MM.1S (cell line): ENCODE measurements around the gene IFI44.

Experiments used
- DNase-seq: peaks from one replicate; pipeline ENCODE4 v3.0.0-alpha.2; 2015
- H2AFZ ChIP-seq: fragments of 300-600 bp; sonication (generic); 2 replicates; pipeline ENCODE4 v1.6.0; 2016; ENCODE audit warnings: antibody characterized with exemption, low read length
- H3F3A ChIP-seq: fragments of 300-600 bp; sonication (generic); 2 replicates; pipeline ENCODE4 v1.6.1; 2016; ENCODE audit warnings: mild to moderate bottlenecking, antibody characterized with exemption, low read length, moderate library complexity, mixed read lengths; ENCODE audit not compliant: insufficient read depth
- H3K27ac ChIP-seq: fragments of 300-600 bp; sonication (generic); 2 replicates; pipeline ENCODE4 v1.5.1; 2016; ENCODE audit warnings: mild to moderate bottlenecking, low read length
- H3K27me3 ChIP-seq: fragments of 300-600 bp; sonication (generic); replicated peaks from 2 replicates; pipeline ENCODE4 v1.6.0; 2016; ENCODE audit warnings: low read length; ENCODE audit not compliant: insufficient read depth
- H3K36me3 ChIP-seq: fragments of 300-600 bp; sonication (generic); replicated peaks from 2 replicates; pipeline ENCODE4 v1.6.1; 2016; ENCODE audit warnings: mild to moderate bottlenecking, low read length, mixed read lengths; ENCODE audit not compliant: insufficient read depth
- H3K4me1 ChIP-seq: fragments of 300-600 bp; sonication (generic); 2 replicates; pipeline ENCODE4 v1.6.1; 2016; ENCODE audit warnings: low read length, mixed read lengths
- H3K4me2 ChIP-seq: fragments of 300-600 bp; sonication (generic); 2 replicates; pipeline ENCODE4 v1.6.0; 2016; ENCODE audit warnings: low read depth, low read length
- H3K4me3 ChIP-seq: fragments of 300-600 bp; sonication (generic); 2 replicates; pipeline ENCODE4 v1.5.1; 2016; ENCODE audit warnings: low read length, mixed read lengths
- H3K79me2 ChIP-seq: fragments of 300-600 bp; sonication (generic); 2 replicates; pipeline ENCODE4 v1.6.1; 2016; ENCODE audit warnings: mixed run types, low read length, mixed read lengths
- H3K9ac ChIP-seq: fragments of 300-600 bp; sonication (generic); 2 replicates; pipeline ENCODE4 v1.6.1; 2016; ENCODE audit warnings: low read length, mixed read lengths
- H3K9me2 ChIP-seq: fragments of 300-600 bp; sonication (generic); replicated peaks from 2 replicates; pipeline ENCODE4 v1.6.1; 2016; ENCODE audit warnings: mild to moderate bottlenecking, low read length, mixed read lengths; ENCODE audit not compliant: insufficient read depth
- H3K9me3 ChIP-seq: fragments of 300-600 bp; sonication (generic); replicated peaks from 2 replicates; pipeline ENCODE4 v1.6.1; 2016; ENCODE audit warnings: mild to moderate bottlenecking, low read length, mixed read lengths; ENCODE audit not compliant: insufficient read depth
- H4K20me1 ChIP-seq: fragments of 300-600 bp; sonication (generic); 2 replicates; pipeline ENCODE4 v1.6.1; 2016; ENCODE audit warnings: mild to moderate bottlenecking, low read length, moderate library complexity, mixed read lengths; ENCODE audit not compliant: insufficient read depth
- CTCF ChIP-seq: fragments of 300-600 bp; sonication (generic); IDR thresholded peaks from 2 replicates; pipeline ENCODE4 v1.5.1; 2016; ENCODE audit warnings: antibody characterized with exemption, low read length, mixed read lengths
- EZH2 ChIP-seq: fragments of 300-600 bp; sonication (generic); optimal IDR thresholded peaks from 2 replicates; pipeline ENCODE3; 2017; ENCODE audit warnings: low read depth, mild to moderate bottlenecking, antibody characterized with exemption, low read length, mixed read lengths
- EZH2phosphoT487 ChIP-seq: fragments of 300-600 bp; sonication (generic); IDR thresholded peaks from 2 replicates; pipeline ENCODE4 v1.6.1; 2018; ENCODE audit warnings: antibody characterized with exemption, low read length

The IFI44 gene

GRCh38 chr1:78702426-78702825 is 52.8 kb downstream of the IFI44 start:
- Histone ChIP-seq H3K27ac (no peak overlapping the region), H3K9me3 (no peaks in the 10 kb centered on the region), H3F3A (no peaks in the 10 kb centered on the region), H3K9me2 (no peaks in the 10 kb centered on the region), H4K20me1 (no peaks in the 10 kb centered on the region), H3K4me3 (no peak overlapping the region), H3K79me2 (no peaks in the 10 kb centered on the region), H2AFZ (no peak overlapping the region), H3K9ac (no peak overlapping the region), H3K27me3 (no peaks in the 10 kb centered on the region), H3K36me3 (no peaks in the 10 kb centered on the region), H3K4me1 (no peaks in the 10 kb centered on the region), H3K4me2 (no peak overlapping the region)
- no peak for TF ChIP-seq EZH2
- TF ChIP-seq CTCF: no peak
- TF ChIP-seq EZH2phosphoT487: no peak
- no peak for DNase-seq

- H3K27ac ChIP-seq: no peak overlapping the region
- no peaks in the 10 kb centered on the region for H3K4me1 ChIP-seq
- no peak overlapping the region for H2AFZ ChIP-seq
- H3K4me3 ChIP-seq: no peak overlapping the region
- no peaks in the 10 kb centered on the region for H3K36me3 ChIP-seq
- H3K9me3 ChIP-seq: no peaks in the 10 kb centered on the region
- DNase-seq: no peak
- no peak overlapping the region for H3K4me2 ChIP-seq
- no peak for TF ChIP-seq CTCF
- no peak for TF ChIP-seq EZH2phosphoT487
- TF ChIP-seq EZH2: no peak
- H3K79me2 ChIP-seq: no peaks in the 10 kb centered on the region
- H3K9ac ChIP-seq: no peak overlapping the region
- H4K20me1 ChIP-seq: no peaks in the 10 kb centered on the region
- H3F3A ChIP-seq: no peaks in the 10 kb centered on the region
- H3K9me2 ChIP-seq: no peaks in the 10 kb centered on the region
- H3K27me3 ChIP-seq: no peaks in the 10 kb centered on the region
Measured at GRCh38 chr1:78703806-78704205, 54.2 kb downstream of the IFI44 start.

GRCh38 chr1:78712467-78713051 is 62.9 kb downstream of the IFI44 start:
- TF ChIP-seq EZH2phosphoT487: no peak
- no peak for TF ChIP-seq EZH2
- no peak for TF ChIP-seq CTCF
- no peak overlapping the region for H3K4me2 ChIP-seq
- no peak overlapping the region for H2AFZ ChIP-seq
- H3K9me2 ChIP-seq: no peaks in the 10 kb centered on the region
- no peaks in the 10 kb centered on the region for H3K9me3 ChIP-seq
- H3K9ac ChIP-seq: no peak overlapping the region
- H3K4me1 ChIP-seq: no peaks in the 10 kb centered on the region
- H3K27ac ChIP-seq: no peak overlapping the region
- DNase-seq: no peak
- H3F3A ChIP-seq: no peaks in the 10 kb centered on the region
- no peaks in the 10 kb centered on the region for H3K36me3 ChIP-seq
- no peaks in the 10 kb centered on the region for H3K79me2 ChIP-seq
- no peak overlapping the region for H3K4me3 ChIP-seq
- H4K20me1 ChIP-seq: no peaks in the 10 kb centered on the region
- H3K27me3 ChIP-seq: no peaks in the 10 kb centered on the region
